K562 (cell line): ENCODE data around the gene LIX1L. TPM values are rescaled to one million over a fixed set of nuclear protein-coding genes. Genes with fewer than 3 reads are reported as not detected.

Source experiments
- ATF1 ChIP-seq, 2 experiments: fragments of 450-650 bp in 1 of 2; IDR thresholded peaks; 2 replicates each; pipeline ENCODE4 v1.6.1; 2016; ENCODE audit warnings: missing compliant biosample characterization in 1 of 2, missing genetic modification characterization in 1 of 2
- CLOCK ChIP-seq: fragments of 250-450 bp; sonication (Bioruptor Pico); IDR thresholded peaks from 2 replicates; pipeline ENCODE4 v1.4.0; 2020; ENCODE audit warnings: mild to moderate bottlenecking, moderate library complexity, borderline replicate concordance
- CSDE1 ChIP-seq, 2 experiments: fragments of 450-650 bp; IDR thresholded peaks; 2 replicates each; pipeline ENCODE4 v1.6.1; 2016; ENCODE audit warnings: mild to moderate bottlenecking in 1 of 2
- CTCFL ChIP-seq: IDR thresholded peaks from 2 replicates; pipeline ENCODE4 v1.6.1; 2011; ENCODE audit warnings: borderline replicate concordance, low read depth, mild to moderate bottlenecking, moderate library complexity, low read length; ENCODE audit not compliant: insufficient read depth, poor library complexity, severe bottlenecking
- E2F1 ChIP-seq: sonication (generic); formaldehyde crosslinking; IDR thresholded peaks from 2 replicates; pipeline ENCODE4 v1.8.1; 2023; ENCODE audit warnings: mild to moderate bottlenecking, missing genetic modification reagents, moderate library complexity
- HOMEZ ChIP-seq: fragments of 250-450 bp; sonication (Bioruptor Pico); IDR thresholded peaks from 2 replicates; pipeline ENCODE4 v1.4.0; 2020; ENCODE audit warnings: mild to moderate bottlenecking, moderate library complexity
- IRF2 ChIP-seq: sonication (generic); formaldehyde crosslinking; IDR thresholded peaks from 2 replicates; pipeline ENCODE4 v1.8.1; 2022; ENCODE audit warnings: mild to moderate bottlenecking, missing genetic modification reagents
- MITF ChIP-seq: IDR thresholded peaks from 2 replicates; pipeline ENCODE4 v1.6.1; 2014; ENCODE audit warnings: antibody characterized with exemption
- MNT ChIP-seq, 2 experiments: fragments of 450-650 bp; conservative IDR thresholded peaks; 2 replicates each; pipeline ENCODE4 v1.6.1; 2017; ENCODE audit warnings: mild to moderate bottlenecking in 2 of 2, moderate library complexity in 2 of 2
- MYNN ChIP-seq, 2 experiments: sonication (generic); formaldehyde crosslinking in 1 of 2; IDR thresholded peaks; 2 replicates each; pipeline versions ENCODE4 v1.5.0 to v1.6.1; 2016 to 2020; ENCODE audit warnings: antibody characterized with exemption in 1 of 2, missing genetic modification reagents in 1 of 2
- NRF1 ChIP-seq, 2 experiments: fragments of 450-650 bp; IDR thresholded peaks in 1 of 2; conservative IDR thresholded peaks in 1 of 2; 2 replicates each; pipeline ENCODE4 v1.6.1; 2014; ENCODE audit warnings: mild to moderate bottlenecking in 2 of 2
- SIX5 ChIP-seq, 2 experiments: IDR thresholded peaks; 2 replicates each; pipeline ENCODE4 v1.6.1; 2011; ENCODE audit warnings: low read length in 2 of 2, borderline replicate concordance in 1 of 2, low read depth in 1 of 2, mild to moderate bottlenecking in 1 of 2, moderate library complexity in 1 of 2; ENCODE audit not compliant: insufficient read depth in 1 of 2
- SNIP1 ChIP-seq: fragments of 450-650 bp; IDR thresholded peaks from 2 replicates; pipeline ENCODE4 v1.7.1; 2017; ENCODE audit warnings: low read depth, mild to moderate bottlenecking
- TBP ChIP-seq: optimal IDR thresholded peaks from 2 replicates; pipeline ENCODE3; 2011; ENCODE audit warnings: low read depth, low read length, improper control_type of control experiment
- YBX1 ChIP-seq: fragments of 450-650 bp; IDR thresholded peaks from 2 replicates; pipeline ENCODE4 v1.7.1; 2016; ENCODE audit warnings: mild to moderate bottlenecking
- polyA plus RNA-seq, 8 experiments: library from polyadenylated mRNA; depleted of rRNA in 4 of 8; stranded (reverse) in 5 of 8; unstranded in 3 of 8; fragments of >200 nt; fragmentation: Nextera tagmentation in 2 of 8; fragmentation: Illumina TruSeq in 1 of 8; extraction: Ambion mirVana in 2 of 8; extraction: Trizol in 1 of 8; gene quantifications; 2 replicates each; pipeline versions ENCODE4 v1.2.1 to v1.2.3, GENCODE V29; 2011 to 2014; ENCODE audit warnings: inconsistent platforms in 1 of 8, missing spikeins in 1 of 8
- total RNA-seq, 7 experiments: library from RNA; depleted of rRNA in 6 of 7; stranded (reverse); fragments of >200 nt in 6 of 7; fragmentation: Illumina TruSeq in 2 of 7; extraction: Trizol in 2 of 7; gene quantifications; 2 replicates each; pipeline versions ENCODE4 v1.2.1 to v1.2.3, GENCODE V29; 2011 to 2021; ENCODE audit warnings: low replicate concordance in 1 of 7

LIX1L gene
- total and polyA plus RNA-seq, 9 of the 15 experiments (the other 6 are each of a cell fraction or from before 2014, with no cell fraction given): 4.6 to 26.5 (median 12.5) TPM

- peak in 1 of 2 experiments; percentile 43; a peak in 1 of 4 replicates for TF ChIP-seq MNT (conservative IDR thresholded peaks at IDR 0.05)
- no peak for TF ChIP-seq ATF1 (CRISPR knock-in tag; IDR thresholded peaks at IDR 0.05)
- peak; percentile 40; the same call in 1 of the 2 replicates for TF ChIP-seq ATF1 (tag; IDR thresholded peaks at IDR 0.05)
- no peak for TF ChIP-seq SNIP1
- no peak for TF ChIP-seq MYNN (IDR thresholded peaks at IDR 0.05)
- no peak for TF ChIP-seq MYNN (CRISPR knock-in tag; IDR thresholded peaks at IDR 0.05)
- TF ChIP-seq CTCFL: no peak
- no peak for TF ChIP-seq TBP
- no peak for TF ChIP-seq IRF2 (CRISPR knock-in tag)
- no peak for TF ChIP-seq MITF
- TF ChIP-seq YBX1: no peak
- no peak for TF ChIP-seq CLOCK
- TF ChIP-seq CSDE1 (IDR thresholded peaks at IDR 0.05): 0 out of 4 replicates have a peak, but pooled peaks of 1 of the 2 experiments have one; percentile 30
- no peak for TF ChIP-seq E2F1 (CRISPR knock-in tag)
- no peak for TF ChIP-seq HOMEZ (CRISPR knock-in tag)
- no peak for TF ChIP-seq SIX5 (IDR thresholded peaks at IDR 0.05; ENCODE audit: borderline replicate concordance in 1 of 2, insufficient read depth in 1 of 2, low read depth in 1 of 2, low read length in 2 of 2)
- TF ChIP-seq NRF1 (conservative IDR thresholded peaks at IDR 0.05 in 1 of 2, IDR thresholded peaks at IDR 0.05 in 1 of 2): peak; percentile 86 to 88
These were observed 36.7 kb upstream of the LIX1L start (continued) for GRCh38 chr1:145994391-145995120.
